CD4-positive, CD25-positive, alpha-beta regulatory T cell (primary cell): ENCODE data around the gene GABRR3. TPM values are rescaled to one million over a fixed set of nuclear protein-coding genes. Genes with fewer than 3 reads are reported as not detected.

ENCODE experiments used
- ATAC-seq, 2 donors: fragments of 150-1000 bp; cut with Tn5 transposase; one replicate each; pipeline ENCODE4 v1.10.0; 2021; ENCODE audit warnings: low read depth in 2 of 2, moderate number of reproducible peaks in 2 of 2, moderate library complexity in 1 of 2
- DNase-seq, 3 donors: peaks; one replicate each; pipeline versions ENCODE4 v3.0.0 to v3.0.0-alpha.2; 2012 to 2022; ENCODE audit warnings: mixed read lengths in 1 of 3
- H3K27ac ChIP-seq: one replicate; pipeline ENCODE4 v1.7.0; 2013; ENCODE audit warnings: mild to moderate bottlenecking, low read length; ENCODE audit not compliant: insufficient read depth, poor library complexity, severe bottlenecking
- H3K27me3 ChIP-seq: one replicate; pipeline ENCODE4 v1.7.0; 2013; ENCODE audit warnings: low read length; ENCODE audit not compliant: control insufficient read depth, insufficient read depth
- H3K36me3 ChIP-seq: one replicate; pipeline ENCODE4 v1.7.0; 2013; ENCODE audit warnings: mild to moderate bottlenecking, low read length, moderate library complexity; ENCODE audit not compliant: control insufficient read depth, insufficient read depth
- H3K4me1 ChIP-seq: 2 replicates; pipeline ENCODE4 v1.7.0; 2013; ENCODE audit warnings: mild to moderate bottlenecking, low read length; ENCODE audit not compliant: insufficient read depth, control insufficient read depth, poor library complexity, severe bottlenecking
- H3K4me3 ChIP-seq: one replicate; pipeline ENCODE4 v1.7.0; 2013; ENCODE audit warnings: low read depth, mild to moderate bottlenecking, low read length, moderate library complexity
- H3K9me3 ChIP-seq, 2 experiments: 1 replicate in 1 of 2; 2 replicates in 1 of 2; pipeline ENCODE4 v1.7.0; 2013; ENCODE audit warnings: low read length in 2 of 2, mild to moderate bottlenecking in 1 of 2, moderate library complexity in 1 of 2; ENCODE audit not compliant: control insufficient read depth in 2 of 2
- H3K27ac Mint-ChIP-seq, 3 donors: one replicate each; pipeline ENCODE4 v1.8.0; 2020 to 2022; ENCODE audit warnings: mild to moderate bottlenecking in 3 of 3, mixed read lengths in 3 of 3, moderate library complexity in 2 of 3
- H3K27me3 Mint-ChIP-seq: one replicate; pipeline ENCODE4 v1.8.0; 2022; ENCODE audit warnings: mild to moderate bottlenecking, mixed read lengths
- H3K36me3 Mint-ChIP-seq: one replicate; pipeline ENCODE4 v1.8.0; 2020; ENCODE audit warnings: mixed read lengths
- H3K4me1 Mint-ChIP-seq, 4 donors: one replicate each; pipeline ENCODE4 v1.8.0; 2020 to 2022; ENCODE audit warnings: mixed read lengths in 4 of 4, mild to moderate bottlenecking in 1 of 4
- H3K4me3 Mint-ChIP-seq, 4 donors: one replicate each; pipeline ENCODE4 v1.8.0; 2020 to 2022; ENCODE audit warnings: mild to moderate bottlenecking in 4 of 4, mixed read lengths in 4 of 4, moderate library complexity in 3 of 4
- H3K9me3 Mint-ChIP-seq, 7 donors: one replicate each; pipeline ENCODE4 v1.8.0; 2020 to 2022; ENCODE audit warnings: mixed read lengths in 7 of 7, mild to moderate bottlenecking in 3 of 7, moderate library complexity in 2 of 7
- polyA plus RNA-seq, 4 donors: library from polyadenylated mRNA; unstranded; fragments of 300-500 nt; fragmentation: Illumina TruSeq; gene quantifications; one replicate each; pipeline ENCODE4 v1.2.3, GENCODE V29; 2021
- total RNA-seq: library from RNA; stranded (reverse); gene quantifications from one replicate; pipeline ENCODE4 v1.2.3, GENCODE V29; 2022

The GABRR3 gene
- total and polyA plus RNA-seq, 5 donors from 2014 or later: not detected

GRCh38 chr3:97983933-97984491 lies 51.1 kb downstream of the GABRR3 start:
- Histone ChIP-seq H3K4me1 (no peaks in the 10 kb centered on the region), H3K27me3 (no peaks in the 10 kb centered on the region), H3K9me3 (no peaks in the 10 kb centered on the region), H3K36me3 (no peaks in the 10 kb centered on the region), H3K27ac (no peak overlapping the region), H3K4me3 (no peak overlapping the region)
- ATAC-seq (no peak), DNase-seq (no peak)
- no peak overlapping the region for H3K4me3 Mint-ChIP-seq
- H3K4me1 Mint-ChIP-seq: no peaks in the 10 kb centered on the region
- peaks cover 3% of the 10 kb centered on the region for H3K36me3 Mint-ChIP-seq
- no peak overlapping the region for H3K27ac Mint-ChIP-seq
- H3K9me3 Mint-ChIP-seq: no peaks in the 10 kb centered on the region
- peaks cover 4% of the 10 kb centered on the region for H3K27me3 Mint-ChIP-seq

GRCh38 chr3:97981886-97982285 lies 53.2 kb downstream of the GABRR3 start:
- Mint-ChIP-seq H3K27ac (no peak overlapping the region), H3K27me3 (peaks cover 4% of the 10 kb centered on the region), H3K36me3 (no peaks in the 10 kb centered on the region), H3K9me3 (no peaks in the 10 kb centered on the region), H3K4me1 (no peaks in the 10 kb centered on the region), H3K4me3 (no peak overlapping the region)
- Histone ChIP-seq H3K27ac (no peak overlapping the region), H3K27me3 (no peaks in the 10 kb centered on the region), H3K36me3 (no peaks in the 10 kb centered on the region), H3K9me3 (no peaks in the 10 kb centered on the region), H3K4me1 (no peaks in the 10 kb centered on the region), H3K4me3 (no peak overlapping the region)
- DNase-seq (peak in 1 of 3 donors; percentile 44), ATAC-seq (no peak)

- no peak overlapping the region for H3K27ac ChIP-seq
- H3K36me3 ChIP-seq: no peaks in the 10 kb centered on the region
- Mint-ChIP-seq H3K4me1 (peaks cover 0 to 4% (median 2%) of the 10 kb centered on the region in 4 donors), H3K27ac (no peak overlapping the region), H3K27me3 (no peaks in the 10 kb centered on the region), H3K4me3 (no peak overlapping the region), H3K9me3 (no peaks in the 10 kb centered on the region), H3K36me3 (no peaks in the 10 kb centered on the region)
- H3K4me1 ChIP-seq: no peaks in the 10 kb centered on the region
- H3K4me3 ChIP-seq: no peak overlapping the region
- no peaks in the 10 kb centered on the region for H3K27me3 ChIP-seq
- DNase-seq (no peak), ATAC-seq (no peak)
- no peaks in the 10 kb centered on the region for H3K9me3 ChIP-seq
Observed at GRCh38 chr3:97979610-97980009, 55.5 kb downstream of the GABRR3 start.

- Histone ChIP-seq H3K9me3 (no peaks in the 10 kb centered on the region), H3K4me1 (peaks cover 22% of the 10 kb centered on the region), H3K36me3 (no peaks in the 10 kb centered on the region), H3K27ac (no peak overlapping the region), H3K27me3 (no peaks in the 10 kb centered on the region), H3K4me3 (no peak overlapping the region)
- Mint-ChIP-seq H3K9me3 (no peaks in the 10 kb centered on the region), H3K27ac (no peak overlapping the region), H3K36me3 (no peaks in the 10 kb centered on the region), H3K4me1 (peaks cover 11 to 29% (median 16%) of the 10 kb centered on the region in 4 donors), H3K4me3 (peak overlapping the region in 1 of 4 donors; percentile 50), H3K27me3 (no peaks in the 10 kb centered on the region)
- ATAC-seq (no peak), DNase-seq (no peak)
Observed at GRCh38 chr3:97975466-97975865, 59.6 kb downstream of the GABRR3 start.

GRCh38 chr3:97974996-97975395 lies 60.1 kb downstream of the GABRR3 start:
- DNase-seq: no peak
- no peak for ATAC-seq
- H3K27ac Mint-ChIP-seq: no peak overlapping the region

GRCh38 chr3:97972976-97973375 lies 62.1 kb downstream of the GABRR3 start:
- peak overlapping the region in 2 of 3 donors; percentile 67 to 83 for H3K27ac Mint-ChIP-seq
- H3K9me3 Mint-ChIP-seq: no peaks in the 10 kb centered on the region
- no peak for DNase-seq
- H3K4me1 Mint-ChIP-seq: peaks cover 29 to 54% (median 37%) of the 10 kb centered on the region in 4 donors
- Histone ChIP-seq H3K4me3 (peak overlapping the region; percentile 27), H3K27ac (no peak overlapping the region), H3K36me3 (no peaks in the 10 kb centered on the region), H3K9me3 (no peaks in the 10 kb centered on the region), H3K4me1 (peaks cover 32% of the 10 kb centered on the region), H3K27me3 (no peaks in the 10 kb centered on the region)
- H3K36me3 Mint-ChIP-seq: no peaks in the 10 kb centered on the region
- no peak for ATAC-seq
- peak overlapping the region; percentile 82 to 90 (median 86) for H3K4me3 Mint-ChIP-seq
- H3K27me3 Mint-ChIP-seq: no peaks in the 10 kb centered on the region

More at GRCh38 chr3:97974996-97975395, 60.1 kb downstream of the GABRR3 start:
- no peak overlapping the region for H3K4me3 ChIP-seq
- peaks cover 15 to 34% (median 21%) of the 10 kb centered on the region in 4 donors for H3K4me1 Mint-ChIP-seq
- H3K4me1 ChIP-seq: peaks cover 22% of the 10 kb centered on the region
- H3K4me3 Mint-ChIP-seq: peak overlapping the region in 3 of 4 donors; percentile 29 to 59 (median 50)
- H3K36me3 Mint-ChIP-seq: no peaks in the 10 kb centered on the region
- H3K36me3 ChIP-seq: no peaks in the 10 kb centered on the region
- H3K9me3 Mint-ChIP-seq: no peaks in the 10 kb centered on the region
- H3K9me3 ChIP-seq: no peaks in the 10 kb centered on the region
- H3K27me3 ChIP-seq: no peaks in the 10 kb centered on the region
- no peak overlapping the region for H3K27ac ChIP-seq
- no peaks in the 10 kb centered on the region for H3K27me3 Mint-ChIP-seq

GRCh38 chr3:97971679-97972567 lies 63.2 kb downstream of the GABRR3 start, which contains the start of gene RIOX2:
Gene RIOX2, minus strand, starts transcription at chr3:97972431. Its CDS starts 4,838 bp downstream, at chr3:97967593.
- DNase-seq (peak; percentile 54 to 90 (median 79)), ATAC-seq (peak; percentile 90 to 91)
- Histone ChIP-seq H3K27me3 (no peaks in the 10 kb centered on the region), H3K9me3 (no peaks in the 10 kb centered on the region), H3K27ac (peak within 1 kb of the TSS; percentile 67), H3K4me1 (peaks cover 32% of the 10 kb centered on the region), H3K36me3 (peaks cover 3% of the 10 kb centered on the region), H3K4me3 (peak within 1 kb of the TSS; percentile 78)
- H3K36me3 Mint-ChIP-seq: peaks cover 7% of the 10 kb centered on the region
- H3K27ac Mint-ChIP-seq: peak within 1 kb of the TSS; percentile 76 to 98 (median 94)
- peaks cover 29 to 65% (median 46%) of the 10 kb centered on the region in 4 donors for H3K4me1 Mint-ChIP-seq
- H3K27me3 Mint-ChIP-seq: no peaks in the 10 kb centered on the region
- H3K4me3 Mint-ChIP-seq: peak within 1 kb of the TSS; percentile 90 to 96 (median 94)
- no peaks in the 10 kb centered on the region for H3K9me3 Mint-ChIP-seq
